T47D (cell line): ENCODE measurements around the gene FOXD4.
"Not testable (repeated sequence)": the region's sequence is repeated elsewhere in the genome, so short reads cannot be mapped to it uniquely, and the experiment has no call there.

ENCODE experiments used
- DNase-seq, 2 experiments: peaks; one replicate each; pipeline versions ENCODE4 v3.0.0 to v3.0.0-alpha.2; 2011 to 2012; ENCODE audit warnings: low read depth in 1 of 2, low spot score in 1 of 2
- in situ Hi-C: cut with HindIII; loops from 2 replicates; pipeline ENCODE4 v1.10.0; 2016; ENCODE audit warnings: low sequenced_read_pairs, low pct_unique_long_range_greater_than_20kb

FOXD4 gene

GRCh38 chr9:117995-118467 lies at the start of gene FOXD4:
FOXD4 (minus strand) TSS chr9:118417; CDS start chr9:118119, 298 bp downstream.
- in situ Hi-C loops, DNase-seq: not testable (repeated sequence)

GRCh38 chr9:159871-160270 lies 41.7 kb upstream of the FOXD4 start:
- in situ Hi-C loops, DNase-seq: not testable (repeated sequence)

- in situ Hi-C loops, DNase-seq: not testable (repeated sequence)
Observed at GRCh38 chr9:151173-151572, 33.0 kb upstream of the FOXD4 start.

- DNase-seq, in situ Hi-C loops: not testable (repeated sequence)
Observed at GRCh38 chr9:139880-140279, 21.7 kb upstream of the FOXD4 start.

GRCh38 chr9:117144-117994 lies 848 bp downstream of the FOXD4 start:
- DNase-seq, in situ Hi-C loops: not testable (repeated sequence)

- DNase-seq, in situ Hi-C loops: not testable (repeated sequence)
Observed at GRCh38 chr9:116239-117077, 1.8 kb downstream of the FOXD4 start.

- in situ Hi-C loops, DNase-seq: not testable (repeated sequence)
Observed at GRCh38 chr9:115118-115451, 3.1 kb downstream of the FOXD4 start.

GRCh38 chr9:114267-115117 lies 3.7 kb downstream of the FOXD4 start:
- DNase-seq, in situ Hi-C loops: not testable (repeated sequence)

GRCh38 chr9:113468-114266 lies 4.5 kb downstream of the FOXD4 start:
- in situ Hi-C loops, DNase-seq: not testable (repeated sequence)

- DNase-seq, in situ Hi-C loops: not testable (repeated sequence)
Observed at GRCh38 chr9:112589-113467, 5.4 kb downstream of the FOXD4 start.

- DNase-seq, in situ Hi-C loops: not testable (repeated sequence)
Observed at GRCh38 chr9:110672-111071, 7.5 kb downstream of the FOXD4 start.

- DNase-seq, in situ Hi-C loops: not testable (repeated sequence)
Observed at GRCh38 chr9:109540-109939, 8.7 kb downstream of the FOXD4 start.

- in situ Hi-C loops, DNase-seq: not testable (repeated sequence)
Observed at GRCh38 chr9:108742-109495, 9.3 kb downstream of the FOXD4 start.

GRCh38 chr9:105991-106390 lies 12.2 kb downstream of the FOXD4 start:
- in situ Hi-C loops, result not testable (repeated sequence)

GRCh38 chr9:100430-100829 lies 17.8 kb downstream of the FOXD4 start:
- DNase-seq, in situ Hi-C loops: not testable (repeated sequence)

More at GRCh38 chr9:105991-106390, 12.2 kb downstream of the FOXD4 start:
- DNase-seq, result not testable (repeated sequence)
